Stimulated activated naive CD4-positive, alpha-beta T cell treated with Interleukin-2 at 50 U/mL for 16 hours (primary cell): ENCODE results near the gene IZUMO1.
"Not testable (repeated sequence)": the region's sequence is repeated elsewhere in the genome, so short reads cannot be mapped to it uniquely, and the experiment has no call there.

Experiments
- DNase-seq: peaks from one replicate; lab custom pipeline; 2025; lab: John Stamatoyannopoulos, UW

Gene IZUMO1

DNA sequence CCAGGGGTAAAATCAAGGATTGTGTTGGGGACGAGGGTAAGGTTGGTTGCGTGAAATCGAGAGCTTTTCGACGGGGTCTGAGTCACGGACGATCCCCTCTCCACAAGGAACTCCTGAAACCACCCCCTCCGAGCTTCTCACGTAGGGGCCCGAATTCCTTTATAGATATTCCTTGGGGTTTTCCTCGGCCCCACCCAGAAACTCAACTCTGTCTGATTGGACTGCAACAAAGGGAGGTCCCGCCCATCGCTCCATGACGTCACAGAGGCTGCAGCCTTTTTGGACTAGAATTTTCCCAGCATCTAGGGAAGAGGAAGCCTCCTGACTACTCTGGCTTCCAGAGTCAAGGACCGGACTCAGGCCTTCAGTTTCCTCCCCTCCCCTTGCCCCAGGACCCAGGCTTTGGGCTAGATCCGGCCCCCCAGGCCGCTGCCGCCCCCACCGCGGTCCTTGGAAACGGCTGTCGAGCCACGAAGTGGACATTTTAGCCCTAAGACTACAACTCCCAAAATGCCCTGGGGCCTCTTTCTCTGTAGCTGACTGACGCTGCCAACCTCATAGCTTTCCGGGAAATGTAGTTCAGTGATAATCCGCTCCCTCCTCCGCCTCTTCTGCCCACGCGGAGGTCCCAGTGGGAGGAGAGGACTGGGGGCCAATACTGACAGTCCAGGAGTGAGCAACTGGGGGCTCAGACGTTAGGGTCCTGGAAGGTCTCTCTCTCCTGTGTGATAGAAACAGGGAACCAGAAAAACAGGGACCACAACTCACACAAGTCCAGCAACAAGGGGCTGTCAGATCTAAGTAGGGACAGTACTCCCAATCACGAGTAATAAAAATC lies at the start of gene IZUMO1:
Gene IZUMO1 (minus strand): TSS at position 172 of the 838 bp plus-strand sequence. CDS start 1,050 bp downstream, outside the sequence.
- peak; percentile 32 for DNase-seq

DNA sequence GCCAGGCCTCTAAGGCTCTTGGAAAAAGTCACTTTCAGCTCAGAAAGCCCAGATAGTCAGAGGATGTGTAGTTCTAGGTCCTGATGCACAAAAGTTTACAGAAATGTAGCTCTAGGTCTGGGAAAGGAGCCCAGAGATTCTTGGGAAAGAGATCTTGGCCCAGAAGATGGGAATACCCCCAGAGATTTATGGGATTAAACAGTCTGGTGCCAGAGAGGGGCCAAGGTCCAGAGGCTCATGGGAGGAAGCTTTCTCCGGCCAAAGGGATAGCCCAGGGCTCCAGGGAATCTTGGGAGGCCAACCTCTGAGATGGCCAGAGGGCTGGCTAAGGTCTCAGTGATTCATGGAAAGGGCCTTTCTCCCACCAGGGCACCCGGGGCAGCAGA lies 49.0 kb upstream of the IZUMO1 start:
- DNase-seq, result no peak

DNA sequence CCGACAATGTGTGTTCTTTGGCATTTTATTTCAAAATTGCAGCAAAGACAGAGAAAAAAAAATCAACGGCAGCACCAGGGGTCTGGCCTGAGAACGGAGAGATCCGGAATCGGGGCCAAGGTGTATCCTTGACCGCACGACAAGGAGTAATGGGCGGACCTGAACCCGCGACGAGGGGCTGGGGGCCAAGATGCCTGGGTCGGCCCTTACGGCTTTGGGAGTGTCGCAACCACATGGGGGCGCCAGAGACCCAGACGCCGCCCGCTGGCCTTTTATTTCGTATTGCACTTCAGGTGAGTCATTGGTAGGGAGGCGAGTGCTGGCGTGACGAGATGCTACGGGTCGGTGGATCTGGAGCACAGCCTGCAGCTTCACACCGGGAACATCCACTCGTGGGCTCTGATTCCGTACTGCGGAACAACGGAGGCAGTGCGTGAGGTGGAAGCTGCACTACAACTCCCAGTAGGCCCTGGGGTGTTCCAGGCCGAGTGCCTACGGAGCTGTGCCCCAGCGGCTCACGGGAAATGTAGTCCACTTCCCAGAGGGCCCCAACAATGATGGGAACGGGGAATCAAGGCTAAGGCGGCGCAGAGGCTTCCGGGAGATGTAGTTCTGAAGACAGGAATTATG lies 48.5 kb upstream of the IZUMO1 start:
- DNase-seq, result peak; percentile 83

DNA sequence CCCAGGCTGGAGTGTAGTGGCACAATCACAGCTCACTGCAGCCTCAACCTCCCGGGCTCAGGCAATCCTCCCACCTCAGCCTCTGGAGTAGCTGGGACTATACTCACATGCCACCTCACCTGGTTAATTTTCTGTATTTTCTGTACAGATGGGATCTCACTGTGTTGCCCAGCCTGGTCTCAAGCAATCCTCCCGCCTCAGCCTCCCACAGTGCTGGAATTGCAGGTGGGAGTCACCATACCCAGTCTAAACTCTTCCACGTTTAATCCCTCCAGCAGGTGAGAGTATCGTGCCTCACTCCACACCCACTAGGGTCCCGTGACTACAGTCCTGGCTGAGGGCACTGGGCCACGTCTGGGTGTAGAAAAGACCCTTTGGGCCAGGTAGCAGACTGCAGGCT lies 47.6 kb upstream of the IZUMO1 start:
- no peak for DNase-seq

DNA sequence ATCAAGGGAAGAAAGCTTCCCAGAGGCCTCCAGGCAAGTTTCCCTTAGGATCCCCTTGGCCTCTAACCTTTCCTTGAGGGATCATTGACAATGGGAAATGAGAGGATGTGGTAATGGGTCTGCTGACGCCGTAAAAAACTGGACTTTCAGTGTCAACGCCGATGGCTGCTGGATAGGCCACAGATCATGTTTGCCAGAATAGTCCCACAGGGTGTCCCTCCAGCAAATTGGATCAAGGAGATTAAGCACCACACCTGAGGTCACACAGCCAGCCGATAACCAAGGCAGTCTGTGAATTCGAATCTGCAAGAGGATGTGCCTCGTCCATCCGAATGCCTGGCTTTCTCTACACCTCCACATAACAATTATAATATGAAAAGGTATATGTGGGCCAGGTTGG lies 46.6 kb upstream of the IZUMO1 start:
- DNase-seq, result no peak

DNA sequence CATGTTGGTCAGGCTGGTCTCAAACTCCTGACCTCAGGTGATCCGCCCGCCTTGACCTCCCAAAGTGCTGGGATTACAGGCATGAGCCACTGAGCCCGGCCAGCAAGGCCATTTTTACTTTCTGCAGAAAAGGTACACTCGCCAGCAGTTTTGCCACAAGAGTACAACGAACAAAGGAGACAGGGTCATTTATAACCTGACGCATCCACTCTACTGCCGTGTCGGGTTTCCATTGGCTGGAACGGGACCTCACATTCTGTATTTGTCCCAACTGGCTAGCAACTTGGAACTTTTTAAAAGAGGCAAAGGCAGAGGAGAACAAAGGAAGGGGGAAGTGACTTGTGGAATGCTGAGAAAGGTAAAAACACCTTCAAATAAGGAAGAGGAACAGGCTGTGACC lies 40.6 kb upstream of the IZUMO1 start:
- not testable (repeated sequence) for DNase-seq

DNA sequence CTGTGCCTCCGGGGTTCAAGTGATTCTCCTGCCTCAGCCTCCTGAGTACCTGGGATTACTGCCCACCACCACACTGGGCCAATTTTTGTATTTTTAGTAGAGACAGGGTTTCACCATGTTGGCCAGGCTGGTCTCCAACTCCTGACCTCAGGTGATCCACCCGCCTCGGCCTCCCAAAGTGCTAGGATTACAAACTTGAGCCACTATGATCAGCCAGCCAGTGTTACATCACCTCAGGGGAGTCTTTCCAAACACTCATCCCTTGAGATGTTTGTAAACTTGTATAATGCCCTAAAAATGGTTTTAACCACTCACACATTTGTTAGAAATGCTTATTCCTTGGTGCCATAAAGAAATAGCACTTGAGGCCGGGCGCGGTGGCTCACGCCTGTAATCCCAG lies 39.7 kb upstream of the IZUMO1 start:
- not testable (repeated sequence) for DNase-seq

DNA sequence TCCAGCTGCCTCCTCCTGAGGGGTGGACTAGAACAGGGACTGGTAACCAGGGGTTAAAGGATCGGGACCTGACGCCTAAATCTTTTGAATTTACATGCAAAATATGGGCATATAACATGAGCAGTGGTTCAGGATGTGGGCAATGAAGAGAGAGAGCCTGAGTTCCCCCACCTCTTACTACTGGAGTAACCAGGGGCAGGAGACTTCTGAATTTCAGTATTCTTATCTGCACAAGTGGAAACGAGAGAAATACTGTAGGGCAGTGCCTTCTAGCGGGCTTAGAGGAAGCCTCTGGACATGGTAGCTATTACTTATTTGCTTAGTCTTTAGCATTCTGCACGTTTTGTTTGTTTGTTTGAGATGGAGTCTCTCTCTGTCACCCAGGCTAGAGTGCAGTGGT lies 37.8 kb upstream of the IZUMO1 start:
- DNase-seq, result no peak

DNA sequence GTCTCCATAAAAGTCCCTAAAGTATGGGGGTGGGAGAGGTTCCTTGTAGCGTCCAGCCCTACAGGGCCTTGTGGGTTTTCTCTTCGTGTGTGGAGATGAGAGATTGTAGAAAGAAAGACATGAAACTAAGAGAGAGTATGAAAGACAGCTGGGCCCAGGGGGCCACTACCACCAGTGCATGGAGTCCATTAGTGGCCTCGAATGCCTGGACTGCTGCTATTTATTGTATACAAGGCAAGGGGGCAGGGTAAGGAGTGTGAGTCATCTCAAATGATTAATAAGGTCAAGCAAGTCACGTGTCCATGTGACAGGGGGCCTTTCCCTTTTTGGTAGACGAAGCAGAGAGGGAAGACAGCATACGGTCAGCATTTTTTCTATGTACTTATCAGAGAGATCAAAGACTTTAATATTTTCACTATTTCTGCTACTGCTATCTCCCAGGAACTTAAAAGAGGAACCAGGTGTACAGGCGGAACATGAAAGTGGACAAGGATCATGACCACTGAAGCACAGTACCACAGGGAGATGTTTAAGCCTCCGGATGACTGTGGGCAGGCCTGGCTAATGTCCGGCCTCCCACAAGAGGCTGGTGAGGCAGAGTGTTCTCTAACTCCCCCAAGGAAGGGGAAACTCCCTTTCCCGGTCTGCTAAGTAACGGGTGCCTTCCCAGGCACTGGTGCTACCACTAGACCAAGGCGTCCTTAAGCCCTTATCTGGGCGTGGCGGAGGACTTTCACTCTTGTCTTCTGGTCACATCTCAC lies 34.1 kb upstream of the IZUMO1 start:
- DNase-seq, result no peak

DNA sequence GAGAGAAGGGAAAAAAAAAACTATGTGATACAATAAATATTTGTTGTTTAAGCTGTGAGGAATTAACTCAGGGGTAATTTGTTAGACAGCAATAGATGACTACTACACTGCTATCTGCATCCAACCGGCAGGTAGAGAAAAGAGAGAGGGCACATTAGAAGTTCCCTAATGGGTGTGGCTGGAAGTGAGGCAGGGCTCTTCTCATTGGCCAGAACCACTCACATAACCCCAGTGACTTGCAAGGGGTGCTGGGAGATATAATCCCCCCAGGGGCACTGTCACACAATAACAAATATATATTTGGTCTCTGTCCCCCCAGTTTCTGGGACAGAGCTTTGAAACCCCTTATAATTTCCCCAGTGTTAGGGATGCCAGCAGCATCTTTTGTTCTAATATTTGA lies 32.9 kb upstream of the IZUMO1 start:
- no peak for DNase-seq

DNA sequence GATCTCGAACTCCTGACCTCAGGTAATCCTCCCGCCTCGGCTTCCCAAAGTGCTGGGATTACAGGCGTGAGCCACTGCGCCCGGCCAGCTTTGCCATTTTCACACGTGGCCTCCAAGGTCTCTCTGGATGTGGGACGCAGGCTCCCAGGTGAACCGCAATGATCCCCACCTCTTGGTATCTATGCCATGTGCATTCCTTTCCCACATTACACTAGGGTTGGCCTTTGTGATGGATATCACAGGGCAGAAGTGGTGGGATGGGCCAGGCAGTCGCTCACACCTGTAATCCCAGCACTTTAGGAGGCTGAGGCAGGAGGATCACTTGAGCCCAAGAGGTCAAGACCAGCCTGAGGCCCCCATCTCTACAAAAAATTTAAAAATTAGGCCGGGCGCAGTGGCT lies 31.0 kb upstream of the IZUMO1 start:
- no peak for DNase-seq

DNA sequence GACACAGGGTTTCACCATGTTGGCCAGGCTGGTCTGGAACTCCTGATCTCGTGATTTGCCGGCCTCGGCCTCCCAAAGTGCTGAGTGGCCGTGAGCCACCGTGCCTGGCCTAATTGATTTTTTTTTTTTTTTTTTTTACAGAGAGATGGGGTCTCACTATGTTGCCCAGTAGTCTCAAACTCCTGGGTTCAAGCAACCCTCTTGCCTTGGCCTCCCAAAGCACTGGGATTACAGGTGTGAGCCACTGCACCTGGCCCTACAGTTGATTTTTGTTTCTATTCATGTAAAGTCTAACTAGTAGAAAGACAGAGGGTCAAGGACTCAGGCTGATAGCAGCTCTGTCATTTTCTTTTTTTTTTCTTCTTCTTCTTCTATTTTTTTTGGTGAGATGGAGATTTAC lies 30.4 kb upstream of the IZUMO1 start:
- no peak for DNase-seq

DNA sequence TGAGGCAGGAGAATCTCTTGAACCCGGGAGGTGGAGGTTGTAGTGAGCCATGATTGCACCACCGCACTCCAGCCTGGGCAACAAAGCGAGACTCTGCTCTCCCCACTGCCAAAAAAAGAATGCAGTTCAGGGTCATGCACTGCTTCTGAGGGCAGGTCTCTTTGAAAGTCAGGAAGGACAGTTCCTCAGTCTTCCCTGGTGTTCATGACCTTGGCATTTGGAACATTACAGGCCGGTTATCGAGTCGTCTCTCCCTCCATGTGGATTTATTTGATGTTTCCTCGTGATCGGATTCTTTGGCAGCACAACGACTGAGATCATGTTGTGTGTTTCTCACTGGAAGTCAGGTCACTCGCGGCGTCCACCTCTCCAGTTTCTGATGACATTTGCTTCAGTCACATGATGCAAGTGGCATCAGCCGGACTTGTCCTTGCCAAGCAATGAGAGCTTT lies 25.8 kb upstream of the IZUMO1 start:
- no peak for DNase-seq

DNA sequence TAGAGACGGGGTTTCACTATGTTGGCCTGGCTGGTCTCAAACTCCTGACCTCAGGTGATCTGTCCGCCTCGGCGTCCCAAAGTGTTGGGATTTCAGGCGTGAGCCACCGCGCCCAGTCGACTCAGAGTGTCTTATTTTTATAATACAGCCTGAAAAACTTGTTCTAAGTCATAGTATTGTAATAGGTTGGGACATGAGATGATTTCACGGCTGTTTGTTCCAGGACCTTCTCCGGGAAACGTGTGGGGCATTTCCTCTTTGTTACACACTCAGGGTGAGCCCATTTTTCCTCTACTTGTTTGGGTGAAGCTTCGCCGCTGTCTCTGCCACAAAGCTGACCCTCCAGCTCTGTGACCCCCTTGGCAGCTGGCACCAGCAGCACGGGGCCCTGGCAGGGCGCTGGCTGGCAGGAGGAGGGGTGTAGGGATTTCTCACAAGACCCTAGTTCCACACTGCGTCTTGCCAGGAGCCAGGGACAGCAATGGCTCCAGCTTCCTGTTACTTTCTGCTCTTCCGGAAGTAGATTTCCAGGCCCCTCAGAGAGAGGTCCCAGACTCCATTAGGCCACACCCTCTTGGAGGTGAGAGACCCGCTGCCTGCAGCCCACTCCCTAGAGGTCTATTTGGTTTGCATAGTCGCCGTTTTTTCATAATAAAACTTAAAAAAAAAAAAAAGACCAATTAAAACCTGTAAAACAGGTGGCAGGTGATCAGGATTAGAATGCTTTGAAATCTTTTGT lies 24.2 kb upstream of the IZUMO1 start:
- no peak for DNase-seq

DNA sequence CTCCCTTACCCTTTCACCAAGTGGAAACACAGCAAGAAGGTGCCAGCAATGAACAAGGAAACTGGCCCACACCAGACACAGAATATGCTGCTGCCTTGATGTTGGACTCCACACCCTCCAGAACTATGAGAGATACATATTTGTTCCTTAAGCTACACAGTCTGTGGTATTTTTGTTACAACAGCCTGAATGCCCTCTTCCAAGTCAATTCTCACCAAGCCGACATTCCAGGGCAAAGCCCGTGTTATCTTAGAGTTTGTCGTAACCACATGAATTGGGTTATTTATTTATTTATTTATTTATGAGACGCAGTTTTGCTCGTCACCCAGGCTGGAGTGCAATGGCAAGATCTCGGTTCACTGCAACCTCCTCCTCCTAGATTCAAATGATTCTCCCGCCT lies 23.6 kb upstream of the IZUMO1 start:
- DNase-seq, result no peak

DNA sequence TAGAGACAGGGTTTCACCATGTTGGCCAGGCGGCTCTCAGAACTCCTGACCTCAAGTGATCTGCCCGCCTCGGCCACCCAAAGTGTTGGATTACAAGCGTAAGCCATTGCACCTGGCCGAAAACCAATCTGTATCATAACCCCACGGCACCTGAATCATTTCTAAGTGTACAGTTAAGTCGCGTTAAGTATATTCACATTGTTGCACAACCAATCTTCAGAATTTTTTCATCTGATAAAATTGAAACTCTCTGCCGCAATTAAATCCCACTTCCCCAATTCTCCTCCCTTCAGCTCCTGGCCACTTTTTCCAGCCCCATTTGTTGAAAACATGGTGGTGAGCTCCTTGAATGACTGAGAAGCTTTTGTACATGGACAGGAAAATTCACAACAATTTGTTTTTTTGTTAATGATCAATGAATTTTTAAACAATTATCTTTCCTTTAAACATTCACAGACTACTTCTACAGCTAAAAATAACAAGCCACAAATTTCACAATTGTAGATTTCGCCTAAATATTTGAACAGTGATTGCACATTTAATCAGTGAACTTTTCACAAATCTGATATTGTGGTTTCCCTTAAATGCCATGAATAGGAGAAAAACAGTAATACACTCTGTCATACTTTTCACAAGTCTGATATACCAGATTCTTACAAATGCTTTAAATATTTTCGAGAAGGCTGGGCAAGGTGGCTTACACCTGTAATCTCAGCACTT lies 22.4 kb upstream of the IZUMO1 start:
- no peak for DNase-seq

DNA sequence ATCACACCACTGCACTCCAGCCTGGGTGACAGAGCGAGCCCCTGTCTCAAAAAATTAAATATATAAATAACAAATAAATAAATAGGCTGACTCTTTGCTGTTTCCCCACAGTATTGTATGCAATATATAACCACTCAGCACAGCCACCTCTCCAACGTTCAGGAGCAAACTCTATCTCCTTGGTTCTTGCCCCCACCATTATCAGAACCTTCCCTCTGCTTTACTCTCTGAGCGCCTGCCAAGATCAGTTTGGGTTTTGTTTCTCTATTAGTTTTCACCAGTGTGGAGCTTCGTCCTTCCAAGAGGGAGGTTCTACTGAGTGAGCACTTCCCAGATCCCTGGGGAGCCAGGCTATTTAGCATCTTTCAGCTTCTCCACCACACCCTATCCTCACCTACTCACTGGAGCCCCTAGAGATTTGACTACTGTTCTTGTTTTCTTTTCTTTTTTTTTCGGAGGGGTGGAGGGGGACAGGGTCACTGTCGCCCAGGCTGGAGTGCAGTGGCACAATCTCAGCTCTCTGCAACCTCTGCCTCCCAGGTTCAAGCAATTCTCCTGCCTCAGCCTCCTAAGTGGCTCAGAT lies 21.6 kb upstream of the IZUMO1 start:
- not testable (repeated sequence) for DNase-seq

DNA sequence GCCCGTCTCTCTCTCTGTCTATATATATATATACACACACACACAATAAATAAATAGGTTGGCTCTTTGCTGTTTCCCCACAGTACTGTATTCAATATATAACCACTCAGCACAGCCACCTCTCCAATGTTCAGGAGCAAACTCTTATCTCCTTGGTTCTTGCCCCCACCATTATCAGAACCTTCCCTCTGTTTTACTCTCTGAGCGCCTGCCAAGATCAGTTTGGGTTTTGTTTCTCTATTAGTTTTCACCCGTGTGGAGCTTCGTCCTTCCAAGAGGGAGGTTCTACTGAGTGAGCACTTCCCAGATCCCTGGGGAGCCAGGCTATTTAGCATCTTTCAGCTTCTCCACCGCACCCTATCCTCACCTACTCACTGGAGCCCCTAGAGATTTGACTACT lies 19.1 kb upstream of the IZUMO1 start:
- not testable (repeated sequence) for DNase-seq

DNA sequence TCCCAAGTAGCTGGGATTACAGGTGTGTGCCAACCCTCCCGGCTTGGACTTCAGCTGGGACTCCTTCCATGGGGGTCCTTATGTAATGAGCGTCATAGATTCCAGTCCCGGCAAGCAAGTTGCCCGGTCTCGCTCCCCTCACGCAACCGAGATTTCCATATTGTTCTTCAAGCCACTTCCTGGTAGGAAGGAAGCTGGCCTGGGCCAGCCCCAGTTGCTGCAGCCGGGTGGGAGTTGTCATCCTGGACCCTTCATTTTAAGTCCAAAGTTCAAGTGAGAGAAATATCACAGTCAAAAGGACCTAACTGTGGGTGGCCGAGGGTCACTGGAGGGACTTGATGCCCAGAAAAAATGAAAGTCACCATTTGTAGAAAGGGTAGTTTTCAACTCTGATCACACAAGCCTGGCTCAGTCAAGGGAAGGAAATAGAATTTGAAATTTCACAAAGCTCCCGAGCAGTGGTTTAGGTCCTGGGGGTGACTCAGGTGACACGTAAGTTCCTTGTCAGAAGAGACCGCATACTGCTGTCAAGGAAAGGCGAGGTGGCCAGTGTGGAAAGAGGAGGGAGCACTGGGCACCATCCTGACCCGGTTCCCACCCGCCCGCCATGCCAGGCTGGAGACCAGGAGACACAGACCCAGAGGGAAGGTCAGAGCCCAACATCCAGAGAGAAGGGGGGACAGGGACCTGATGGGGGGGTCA lies 13.9 kb upstream of the IZUMO1 start:
- DNase-seq, result no peak

DNA sequence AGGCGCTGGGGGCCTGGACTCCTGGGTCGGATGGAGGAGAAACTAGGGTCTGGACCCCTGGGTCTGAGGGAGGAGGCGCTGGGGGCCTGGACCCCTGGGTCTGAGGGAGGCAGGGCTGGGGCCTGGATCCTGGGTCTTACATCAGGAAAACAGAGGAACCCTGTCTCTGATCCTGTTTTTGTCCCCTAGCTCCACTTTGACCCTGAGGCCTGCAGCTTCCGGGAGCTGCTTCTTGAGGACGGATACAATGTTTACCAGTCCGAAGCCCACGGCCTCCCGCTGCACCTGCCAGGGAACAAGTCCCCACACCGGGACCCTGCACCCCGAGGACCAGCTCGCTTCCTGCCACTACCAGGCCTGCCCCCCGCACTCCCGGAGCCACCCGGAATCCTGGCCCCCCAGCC lies 11.0 kb upstream of the IZUMO1 start:
- no peak for DNase-seq
